HG02759 (cell line): ENCODE results near the gene GAMT.
A peak's percentile ranks its signal among the peaks of the same experiment; 100 is the strongest.
"Not testable (repeated sequence)": the region's sequence is repeated elsewhere in the genome, so short reads cannot be mapped to it uniquely, and the experiment has no call there.

ENCODE experiments used
- ATAC-seq: cut with Tn5 transposase; IDR thresholded peaks from one replicate; pipeline ENCODE4 v1.9.1; 2021; ENCODE audit warnings: mild to moderate bottlenecking, moderate library complexity; ENCODE audit not compliant: unreplicated experiment

GAMT gene

GRCh38 chr19:1401138-1401888, at the start of gene GAMT:
Gene GAMT, minus strand, starts transcription at chr19:1401542. Its CDS starts 66 bp downstream, at chr19:1401476.
- ATAC-seq = peak; percentile 63

- ATAC-seq = no peak
Measured at GRCh38 chr19:1449467-1450442, 48.4 kb upstream of the GAMT start, which contains the start of gene APC2. Gene APC2, plus strand, starts transcription at chr19:1450121. Its CDS starts 2,881 bp downstream, at chr19:1453002.

GRCh38 chr19:1447944-1448343, 46.6 kb upstream of the GAMT start:
- ATAC-seq = no peak

- ATAC-seq = no peak
Measured at GRCh38 chr19:1447504-1447903, 46.2 kb upstream of the GAMT start.

- no peak for ATAC-seq
Measured at GRCh38 chr19:1446713-1447481, 45.6 kb upstream of the GAMT start.

GRCh38 chr19:1445932-1446712, 44.8 kb upstream of the GAMT start:
- ATAC-seq = no peak

GRCh38 chr19:1445185-1445931, 44.0 kb upstream of the GAMT start:
- peak; percentile 79 for ATAC-seq

GRCh38 chr19:1441677-1442438, 40.5 kb upstream of the GAMT start:
- ATAC-seq = no peak

GRCh38 chr19:1441022-1441426, 39.7 kb upstream of the GAMT start:
- no peak for ATAC-seq

- ATAC-seq = no peak
Measured at GRCh38 chr19:1440418-1440801, 39.1 kb upstream of the GAMT start.

- not testable (repeated sequence) for ATAC-seq
Measured at GRCh38 chr19:1439525-1440417, 38.4 kb upstream of the GAMT start.

- no peak for ATAC-seq
Measured at GRCh38 chr19:1438933-1439354, 37.6 kb upstream of the GAMT start.

GRCh38 chr19:1438035-1438932, 36.9 kb upstream of the GAMT start, which contains the start of gene RPS15:
Gene RPS15, plus strand, starts transcription at chr19:1438396. Its CDS starts 30 bp downstream, at chr19:1438426.
- peak; percentile 82 for ATAC-seq

- ATAC-seq = no peak
Measured at GRCh38 chr19:1437609-1438008, 36.3 kb upstream of the GAMT start.

GRCh38 chr19:1435378-1435989, 34.1 kb upstream of the GAMT start:
- ATAC-seq = no peak

- ATAC-seq = no peak
Measured at GRCh38 chr19:1434577-1435060, 33.3 kb upstream of the GAMT start.
